ENCODE results near the gene GPR26. TPM values are rescaled to one million over a fixed set of nuclear protein-coding genes. Genes with fewer than 3 reads are reported as not detected.

The GPR26 gene, protein sequence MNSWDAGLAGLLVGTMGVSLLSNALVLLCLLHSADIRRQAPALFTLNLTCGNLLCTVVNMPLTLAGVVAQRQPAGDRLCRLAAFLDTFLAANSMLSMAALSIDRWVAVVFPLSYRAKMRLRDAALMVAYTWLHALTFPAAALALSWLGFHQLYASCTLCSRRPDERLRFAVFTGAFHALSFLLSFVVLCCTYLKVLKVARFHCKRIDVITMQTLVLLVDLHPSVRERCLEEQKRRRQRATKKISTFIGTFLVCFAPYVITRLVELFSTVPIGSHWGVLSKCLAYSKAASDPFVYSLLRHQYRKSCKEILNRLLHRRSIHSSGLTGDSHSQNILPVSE
- total RNA-seq, result not detected

DNA sequence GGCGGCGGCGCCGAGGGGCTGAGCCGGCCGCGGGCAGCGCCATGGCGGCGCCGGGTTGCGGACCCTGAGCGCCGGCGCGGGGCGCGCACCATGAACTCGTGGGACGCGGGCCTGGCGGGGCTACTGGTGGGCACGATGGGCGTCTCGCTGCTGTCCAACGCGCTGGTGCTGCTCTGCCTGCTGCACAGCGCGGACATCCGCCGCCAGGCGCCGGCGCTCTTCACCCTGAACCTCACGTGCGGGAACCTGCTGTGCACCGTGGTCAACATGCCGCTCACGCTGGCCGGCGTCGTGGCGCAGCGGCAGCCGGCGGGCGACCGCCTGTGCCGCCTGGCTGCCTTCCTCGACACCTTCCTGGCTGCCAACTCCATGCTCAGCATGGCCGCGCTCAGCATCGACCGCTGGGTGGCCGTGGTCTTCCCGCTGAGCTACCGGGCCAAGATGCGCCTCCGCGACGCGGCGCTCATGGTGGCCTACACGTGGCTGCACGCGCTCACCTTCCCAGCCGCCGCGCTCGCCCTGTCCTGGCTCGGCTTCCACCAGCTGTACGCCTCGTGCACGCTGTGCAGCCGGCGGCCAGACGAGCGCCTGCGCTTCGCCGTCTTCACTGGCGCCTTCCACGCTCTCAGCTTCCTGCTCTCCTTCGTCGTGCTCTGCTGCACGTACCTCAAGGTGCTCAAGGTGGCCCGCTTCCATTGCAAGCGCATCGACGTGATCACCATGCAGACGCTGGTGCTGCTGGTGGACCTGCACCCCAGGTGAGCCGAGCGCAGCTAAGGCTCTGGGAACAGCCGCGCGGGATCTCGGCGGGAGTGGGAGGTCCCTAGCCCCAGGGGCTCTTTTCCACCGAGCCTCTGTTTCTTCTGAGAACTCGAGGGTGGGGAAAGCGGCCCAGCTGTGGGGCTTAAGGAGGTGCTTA, at the start of gene GPR26:
GPR26 (plus strand) TSS at position 38 of the 919 bp plus-strand sequence; CDS start at position 91, 53 bp downstream.
- no peak within 1 kb of the TSS for H3K27ac ChIP-seq (replicated peaks in 1 of 4)
- H3K4me1 ChIP-seq, result no peaks in the 10 kb centered on the region
- no peaks in the 10 kb centered on the region for H3K36me3 ChIP-seq
- WGBS, result 69% methylated on average over 30 of the region's 101 CpGs
- no peak for DNase-seq (ENCODE audit: extremely low spot score)
- no peak for TF ChIP-seq EP300 (IDR thresholded peaks at IDR 0.05)
- TF ChIP-seq, protein P1, sequence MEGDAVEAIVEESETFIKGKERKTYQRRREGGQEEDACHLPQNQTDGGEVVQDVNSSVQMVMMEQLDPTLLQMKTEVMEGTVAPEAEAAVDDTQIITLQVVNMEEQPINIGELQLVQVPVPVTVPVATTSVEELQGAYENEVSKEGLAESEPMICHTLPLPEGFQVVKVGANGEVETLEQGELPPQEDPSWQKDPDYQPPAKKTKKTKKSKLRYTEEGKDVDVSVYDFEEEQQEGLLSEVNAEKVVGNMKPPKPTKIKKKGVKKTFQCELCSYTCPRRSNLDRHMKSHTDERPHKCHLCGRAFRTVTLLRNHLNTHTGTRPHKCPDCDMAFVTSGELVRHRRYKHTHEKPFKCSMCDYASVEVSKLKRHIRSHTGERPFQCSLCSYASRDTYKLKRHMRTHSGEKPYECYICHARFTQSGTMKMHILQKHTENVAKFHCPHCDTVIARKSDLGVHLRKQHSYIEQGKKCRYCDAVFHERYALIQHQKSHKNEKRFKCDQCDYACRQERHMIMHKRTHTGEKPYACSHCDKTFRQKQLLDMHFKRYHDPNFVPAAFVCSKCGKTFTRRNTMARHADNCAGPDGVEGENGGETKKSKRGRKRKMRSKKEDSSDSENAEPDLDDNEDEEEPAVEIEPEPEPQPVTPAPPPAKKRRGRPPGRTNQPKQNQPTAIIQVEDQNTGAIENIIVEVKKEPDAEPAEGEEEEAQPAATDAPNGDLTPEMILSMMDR (IDR thresholded peaks at IDR 0.05), result no peak
- TF ChIP-seq POLR2A (IDR thresholded peaks at IDR 0.05; ENCODE audit: low read depth), result no peak
- TF ChIP-seq POLR2AphosphoS5 (IDR thresholded peaks at IDR 0.05), result no peak
- H3K27me3 ChIP-seq, result peaks cover 0 to 85% (median 12%) of the 10 kb centered on the region in 4 donors
- H3K9me3 ChIP-seq, result peaks cover 0 to 13% (median 10%) of the 10 kb centered on the region in 4 donors
- intact Hi-C loops (cut with DNase I), result no loop called here
- no peak within 1 kb of the TSS for H3K4me3 ChIP-seq

DNA sequence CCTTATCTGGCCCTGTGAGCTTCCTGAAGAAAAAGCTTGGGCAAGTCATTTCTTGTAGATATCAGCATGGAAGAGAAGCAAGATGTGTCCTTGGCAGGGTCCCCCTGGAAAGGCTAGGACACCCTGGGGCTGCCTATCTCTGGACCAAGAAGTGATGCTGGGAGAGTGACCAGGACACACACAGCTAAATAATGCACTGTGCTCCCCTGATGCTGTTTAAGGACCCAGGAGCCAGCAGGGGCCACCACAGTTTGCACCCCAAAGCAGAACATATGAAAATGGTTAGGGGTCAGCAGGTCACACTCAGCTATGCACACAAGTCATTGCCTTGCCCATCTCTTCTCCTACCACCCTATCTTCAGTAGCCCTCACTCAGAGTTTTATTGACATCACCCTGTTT, 47.9 kb upstream of the GPR26 start:
- intact Hi-C loops (cut with DNase I), result no loop called here
- H3K36me3 ChIP-seq, result no peaks in the 10 kb centered on the region
- no peak overlapping the region for H3K4me3 ChIP-seq
- H3K9me3 ChIP-seq, result no peaks in the 10 kb centered on the region
- H3K4me1 ChIP-seq, result no peaks in the 10 kb centered on the region
- H3K27me3 ChIP-seq, result peaks cover 0 to 8% (median 0%) of the 10 kb centered on the region in 4 donors
- no peak overlapping the region for H3K27ac ChIP-seq (replicated peaks in 1 of 4)
- DNase-seq (ENCODE audit: extremely low spot score), result peak; percentile 70
- TF ChIP-seq POLR2AphosphoS5 (IDR thresholded peaks at IDR 0.05) (no peak), EP300 (IDR thresholded peaks at IDR 0.05) (no peak), POLR2A (IDR thresholded peaks at IDR 0.05; ENCODE audit: low read depth) (no peak)
- TF ChIP-seq, protein P1 (IDR thresholded peaks at IDR 0.05), result no peak

DNA sequence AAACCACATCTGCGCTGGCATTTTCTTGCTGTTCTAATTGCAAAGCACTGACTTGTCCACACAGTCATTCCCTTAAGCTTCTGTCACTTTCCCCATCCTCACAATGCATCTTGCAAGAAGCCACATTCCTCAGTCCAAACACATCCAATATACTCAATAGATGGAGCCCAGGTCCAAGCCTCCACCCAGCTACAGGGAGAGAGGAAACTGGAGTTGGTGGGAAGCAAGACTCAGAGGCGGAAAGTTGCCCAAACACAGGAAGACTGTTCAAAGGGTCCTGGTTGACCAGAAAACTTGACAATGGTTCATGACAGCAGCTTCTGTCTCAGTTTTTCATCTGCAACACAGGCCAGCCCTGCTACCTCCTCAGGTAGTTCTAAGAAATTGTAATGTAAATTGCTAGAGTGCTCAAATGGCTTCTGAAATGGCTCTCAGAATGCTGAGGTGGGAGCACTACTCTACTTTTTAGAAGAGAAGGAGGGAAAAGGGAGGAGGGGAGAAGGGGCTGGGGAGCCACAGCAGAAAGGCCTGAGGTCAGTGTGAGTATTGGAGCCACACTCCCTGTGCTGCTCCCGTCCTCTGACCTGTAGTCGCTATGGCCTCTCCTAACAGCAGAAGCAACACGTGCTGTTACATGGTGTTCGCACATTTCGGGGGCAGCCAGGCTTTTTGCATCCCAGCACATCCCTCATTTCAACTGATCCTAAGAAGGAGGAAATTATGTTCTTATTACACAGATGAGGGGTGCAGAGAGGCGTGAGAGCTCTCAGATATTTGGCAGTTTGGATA, 46.9 kb upstream of the GPR26 start:
- Histone ChIP-seq H3K27me3 (peaks cover 0 to 8% (median 0%) of the 10 kb centered on the region in 4 donors), H3K4me3 (no peak overlapping the region), H3K4me1 (no peaks in the 10 kb centered on the region), H3K36me3 (no peaks in the 10 kb centered on the region), H3K9me3 (no peaks in the 10 kb centered on the region), H3K27ac (replicated peaks in 1 of 4) (no peak overlapping the region)
- intact Hi-C loops (cut with DNase I), result no loop called here
- 90% methylated on average over 8 of the region's 8 CpGs for WGBS
- TF ChIP-seq EP300 (IDR thresholded peaks at IDR 0.05) (no peak), POLR2AphosphoS5 (IDR thresholded peaks at IDR 0.05) (no peak), POLR2A (IDR thresholded peaks at IDR 0.05; ENCODE audit: low read depth) (no peak)
- TF ChIP-seq, protein P1 (IDR thresholded peaks at IDR 0.05), result no peak
- DNase-seq (ENCODE audit: extremely low spot score), result peak; percentile 75

DNA sequence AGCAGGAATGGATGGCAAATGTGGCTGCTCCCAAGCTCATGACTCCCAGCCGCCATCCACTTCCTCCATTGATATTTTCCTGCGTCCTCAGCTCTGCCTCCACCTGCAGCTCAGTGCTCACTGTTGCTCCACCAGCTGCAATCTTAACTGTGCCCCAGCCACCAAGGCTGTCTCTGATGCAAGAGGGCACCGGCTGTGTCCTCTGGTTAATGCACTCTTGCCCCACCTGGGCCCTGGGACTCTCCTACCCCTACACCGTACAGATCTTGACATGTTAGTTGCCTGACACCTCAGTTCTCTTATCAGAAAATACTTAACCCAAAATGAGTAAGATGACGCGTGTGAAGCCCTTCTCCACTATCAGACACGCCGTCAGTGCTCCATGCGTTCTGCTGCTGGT, 45.5 kb upstream of the GPR26 start:
- intact Hi-C loops (cut with DNase I), result no loop called here
- Histone ChIP-seq H3K4me1 (no peaks in the 10 kb centered on the region), H3K27me3 (peaks cover 0 to 8% (median 0%) of the 10 kb centered on the region in 4 donors), H3K4me3 (no peak overlapping the region), H3K36me3 (no peaks in the 10 kb centered on the region), H3K27ac (replicated peaks in 1 of 4) (no peak overlapping the region), H3K9me3 (no peaks in the 10 kb centered on the region)
- TF ChIP-seq POLR2AphosphoS5 (IDR thresholded peaks at IDR 0.05) (no peak), POLR2A (IDR thresholded peaks at IDR 0.05; ENCODE audit: low read depth) (no peak), EP300 (IDR thresholded peaks at IDR 0.05) (no peak)
- TF ChIP-seq, protein P1 (IDR thresholded peaks at IDR 0.05), result no peak
- WGBS, result 82% methylated on average over 9 of the region's 9 CpGs
- peak; percentile 72 for DNase-seq (ENCODE audit: extremely low spot score)
